Lower leg skin (tissue), 3 donors: ENCODE measurements around the gene SH2D3C.

Source experiments
- CTCF ChIP-seq, 3 donors: fragments of 450-650 bp; IDR thresholded peaks; one replicate each; pipeline ENCODE4 v1.5.1; 2016; ENCODE audit warnings: antibody characterized with exemption in 3 of 3, mild to moderate bottlenecking in 3 of 3, moderate library complexity in 2 of 3
- POLR2A ChIP-seq, 2 donors: fragments of 450-650 bp; IDR thresholded peaks; one replicate each; pipeline ENCODE4 v1.6.1; 2016 to 2017; ENCODE audit warnings: antibody characterized with exemption in 2 of 2, mild to moderate bottlenecking in 1 of 2, moderate library complexity in 1 of 2

DNA sequence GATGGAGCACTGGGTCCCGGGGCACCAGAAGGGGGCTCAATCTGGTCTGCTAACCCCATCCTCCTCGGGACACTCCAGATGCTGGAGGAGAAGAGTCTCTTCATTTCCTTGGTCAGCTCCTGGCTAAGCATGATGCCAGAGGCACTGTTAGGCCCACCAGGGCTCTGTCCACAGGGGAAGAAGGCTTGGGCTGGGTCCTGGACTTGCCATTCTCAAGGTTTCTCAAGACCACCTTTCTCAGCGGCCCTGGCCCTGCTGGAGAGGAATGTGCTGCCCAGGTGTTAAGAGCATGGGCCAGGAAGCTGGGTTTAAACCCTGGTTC lies 7.9 kb downstream of the SH2D3C start:
- TF ChIP-seq CTCF (IDR thresholded peaks at IDR 0.05) (no peak), POLR2A (IDR thresholded peaks at IDR 0.05) (no peak)
